H1 (cell line): ENCODE measurements around the gene ADGRL3. TPM values are rescaled to one million over a fixed set of nuclear protein-coding genes. Genes with fewer than 3 reads are reported as not detected.

ENCODE experiments used
- CTCF ChIA-PET: fragments of 300-600 bp; sonication (Branson Sonifier 250); formaldehyde crosslinking; loops from one replicate; lab custom pipeline; 2021; ENCODE audit not compliant: partially characterized antibody; lab: Charles Lee
- POLR2A ChIA-PET: fragments of 300-600 bp; sonication (Branson Sonifier 250); formaldehyde crosslinking; loops from one replicate; lab custom pipeline; 2021; ENCODE audit warnings: inconsistent platforms; ENCODE audit not compliant: partially characterized antibody; lab: Charles Lee
- DNase-seq, 2 experiments: peaks; one replicate each; pipeline versions ENCODE4 v3.0.0 to v3.0.0-alpha.2; 2010 to 2022; ENCODE audit warnings: low spot score in 2 of 2, low read depth in 1 of 2, mixed read lengths in 1 of 2
- FAIRE-seq: peaks from 2 replicates; lab custom pipeline; 2011; peaks lifted over from hg19 to GRCh38; lab: Jason Lieb, UNC
- H2AFZ ChIP-seq: 2 replicates; pipeline ENCODE4 v1.8.1; 2012; ENCODE audit warnings: low read length, inconsistent platforms
- H2AK5ac ChIP-seq: 2 replicates; pipeline ENCODE4 v1.6.1; 2013; ENCODE audit warnings: low read depth, low read length
- H2BK120ac ChIP-seq: replicated peaks from 2 replicates; pipeline ENCODE3; 2013; ENCODE audit warnings: low read depth, low read length, inconsistent platforms
- H2BK12ac ChIP-seq: 2 replicates; pipeline ENCODE4 v1.6.1; 2013; ENCODE audit warnings: low read depth, low read length
- H2BK15ac ChIP-seq: 2 replicates; pipeline ENCODE4 v1.6.1; 2013; ENCODE audit warnings: low read length
- H2BK20ac ChIP-seq: 2 replicates; pipeline ENCODE4 v1.6.1; 2013; ENCODE audit warnings: low read length
- H2BK5ac ChIP-seq: 2 replicates; pipeline ENCODE4 v1.6.1; 2013; ENCODE audit warnings: low read depth, low read length
- H3K14ac ChIP-seq: 2 replicates; pipeline ENCODE4 v1.6.1; 2013; ENCODE audit warnings: inconsistent platforms; ENCODE audit not compliant: insufficient read length
- H3K18ac ChIP-seq: 2 replicates; pipeline ENCODE4 v1.6.1; 2013; ENCODE audit warnings: low read length; ENCODE audit errors: extremely low read depth
- H3K23ac ChIP-seq: 2 replicates; pipeline ENCODE4 v1.6.1; 2013; ENCODE audit warnings: inconsistent platforms; ENCODE audit not compliant: insufficient read length
- H3K23me2 ChIP-seq: 2 replicates; pipeline ENCODE4 v1.6.1; 2013; ENCODE audit warnings: low read depth, low read length
- H3K27ac ChIP-seq: 2 replicates; pipeline ENCODE4 v1.6.1; 2011; ENCODE audit warnings: low read depth, low read length, inconsistent platforms
- H3K27me3 ChIP-seq, 4 experiments: replicated peaks in 1 of 4; 1 replicate in 1 of 4; 2 replicates in 3 of 4; pipeline versions ENCODE4 v1.6.1 to v1.8.1; 2011 to 2013; ENCODE audit warnings: low read length in 3 of 4, mild to moderate bottlenecking in 3 of 4, inconsistent platforms in 2 of 4, mixed read lengths in 2 of 4, moderate library complexity in 1 of 4; ENCODE audit not compliant: control insufficient read depth in 3 of 4, insufficient read depth in 3 of 4; ENCODE audit errors: extremely low read depth in 1 of 4
- H3K36me3 ChIP-seq, 4 experiments: 2 replicates each; pipeline versions ENCODE4 v1.6.1 to v1.8.1; 2011 to 2013; ENCODE audit warnings: mild to moderate bottlenecking in 4 of 4, low read length in 3 of 4, moderate library complexity in 2 of 4, control low read depth in 1 of 4, inconsistent platforms in 1 of 4; ENCODE audit not compliant: insufficient read depth in 4 of 4, control insufficient read depth in 2 of 4
- H3K4ac ChIP-seq: replicated peaks from 2 replicates; pipeline ENCODE3; 2013; ENCODE audit warnings: low read length, low read depth, mixed read lengths, inconsistent platforms; ENCODE audit not compliant: insufficient read length
- H3K4me1 ChIP-seq, 4 experiments: replicated peaks in 1 of 4; 1 replicate in 1 of 4; 2 replicates in 3 of 4; pipeline versions ENCODE4 v1.6.1 to v1.8.1; 2011 to 2013; ENCODE audit warnings: low read length in 3 of 4, inconsistent platforms in 2 of 4, mixed read lengths in 1 of 4; ENCODE audit not compliant: insufficient read depth in 4 of 4, control insufficient read depth in 3 of 4
- H3K4me2 ChIP-seq, 2 experiments: 2 replicates each; pipeline versions ENCODE4 v1.6.1 to v1.8.1; 2011 to 2013; ENCODE audit warnings: low read depth in 2 of 2, low read length in 2 of 2, control low read depth in 1 of 2, inconsistent platforms in 1 of 2, mild to moderate bottlenecking in 1 of 2; ENCODE audit not compliant: insufficient read depth in 1 of 2
- H3K4me3 ChIP-seq, 4 experiments: fragments of 200-600, 300-600 bp in 1 of 4; sonication (generic), shearing (Covaris generic), sonication (Bioruptor Twin) in 1 of 4; 2 replicates each; pipeline versions ENCODE4 v1.5.1 to v1.8.1; 2011 to 2016; ENCODE audit warnings: low read length in 4 of 4, low read depth in 3 of 4, control low read depth in 2 of 4, inconsistent platforms in 2 of 4, mild to moderate bottlenecking in 2 of 4, mixed read lengths in 1 of 4, moderate library complexity in 1 of 4; ENCODE audit not compliant: insufficient read depth in 2 of 4; ENCODE audit errors: extremely low read depth in 1 of 4
- H3K56ac ChIP-seq: replicated peaks from 2 replicates; pipeline ENCODE3; 2013; ENCODE audit warnings: low read depth, mild to moderate bottlenecking, mixed read lengths, low read length, inconsistent platforms; ENCODE audit not compliant: insufficient read length
- H3K79me1 ChIP-seq: 2 replicates; pipeline ENCODE4 v1.6.1; 2013; ENCODE audit warnings: low read depth, low read length, control low read depth
- H3K79me2 ChIP-seq, 2 experiments: 2 replicates each; pipeline versions ENCODE4 v1.6.1 to v1.8.1; 2012 to 2013; ENCODE audit warnings: low read length in 2 of 2, mild to moderate bottlenecking in 2 of 2, inconsistent platforms in 1 of 2; ENCODE audit not compliant: insufficient read depth in 2 of 2, control insufficient read depth in 1 of 2
- H3K9ac ChIP-seq, 4 experiments: replicated peaks in 1 of 4; 1 replicate in 1 of 4; 2 replicates in 3 of 4; pipeline versions ENCODE4 v1.6.1 to v1.8.1; 2011 to 2013; ENCODE audit warnings: low read depth in 3 of 4, low read length in 3 of 4, control low read depth in 2 of 4, mild to moderate bottlenecking in 2 of 4, moderate library complexity in 2 of 4, inconsistent platforms in 1 of 4; ENCODE audit errors: extremely low read depth in 1 of 4
- H3K9me3 ChIP-seq, 2 experiments: 2 replicates each; pipeline versions ENCODE4 v1.6.1 to v1.8.1; 2012 to 2013; ENCODE audit warnings: mild to moderate bottlenecking in 2 of 2, moderate library complexity in 2 of 2, control low read depth in 1 of 2, inconsistent platforms in 1 of 2, low read depth in 1 of 2, low read length in 1 of 2, mixed read lengths in 1 of 2; ENCODE audit not compliant: insufficient read depth in 2 of 2
- H4K20me1 ChIP-seq, 2 experiments: replicated peaks in 1 of 2; 2 replicates each; pipeline versions ENCODE3 to v1.8.1; 2011 to 2013; ENCODE audit warnings: inconsistent platforms in 2 of 2, low read length in 2 of 2, mild to moderate bottlenecking in 1 of 2; ENCODE audit not compliant: insufficient read depth in 2 of 2, control insufficient read depth in 1 of 2
- H4K5ac ChIP-seq: 2 replicates; pipeline ENCODE4 v1.6.1; 2013; ENCODE audit warnings: low read length, low read depth, mixed read lengths, inconsistent platforms; ENCODE audit not compliant: insufficient read length
- H4K8ac ChIP-seq: 2 replicates; pipeline ENCODE4 v1.8.0; 2013; ENCODE audit warnings: mild to moderate bottlenecking, moderate library complexity, low read length, inconsistent platforms; ENCODE audit not compliant: insufficient read depth; ENCODE audit errors: extremely low read depth
- H4K91ac ChIP-seq: replicated peaks from 2 replicates; pipeline ENCODE3; 2013; ENCODE audit warnings: low read length, mixed read lengths, inconsistent platforms; ENCODE audit not compliant: insufficient read length
- RBBP5 ChIP-seq: IDR thresholded peaks from 2 replicates; pipeline ENCODE4 v1.7.1; 2012; ENCODE audit warnings: low read depth, mild to moderate bottlenecking, inconsistent platforms, low read length, moderate library complexity, borderline replicate concordance
- SUZ12 ChIP-seq: fragments of 200-600 bp; sonication (generic); IDR thresholded peaks from 2 replicates; pipeline ENCODE4 v1.6.1; 2012; ENCODE audit warnings: mild to moderate bottlenecking, inconsistent platforms, low read length, moderate library complexity, mixed read lengths
- WGBS, 2 experiments: shearing (Covaris generic) in 1 of 2; methylation state at CpG; one replicate each; pipeline versions ENCODE4 v1.1.6 to v1.1.7; 2013 to 2015; ENCODE audit warnings: low lambda C conversion rate in 2 of 2, mixed read lengths in 2 of 2, inconsistent platforms in 1 of 2, low coverage in 1 of 2, missing lambda C conversion rate in 1 of 2; ENCODE audit not compliant: insufficient replicate concordance in 2 of 2, insufficient coverage in 1 of 2, insufficient read length in 1 of 2; ENCODE audit errors: extremely low coverage in 1 of 2, missing lambda C conversion rate in 1 of 2; 5-methylcytosine and 5-hydroxymethylcytosine counted together
- polyA plus RNA-seq, 7 experiments: library from polyadenylated mRNA; depleted of rRNA in 3 of 7; stranded (reverse) in 5 of 7; unstranded in 2 of 7; fragments of >200 nt in 5 of 7; fragments of 200-250 nt in 2 of 7; gene quantifications; 1 replicate in 5 of 7; 2 replicates in 1 of 7; 4 replicates in 1 of 7; pipeline versions ENCODE4 v1.2.1 to v1.2.3, GENCODE V29; 2011 to 2013; ENCODE audit warnings: missing spikeins in 2 of 7, mixed read lengths in 2 of 7
- total RNA-seq: library from RNA; stranded (reverse); fragmentation: NEBNext Ultra II Directional; extraction: Animal tissue kit (Norgen Biotek cat#: 25700); gene quantifications from 2 replicates; pipeline ENCODE4 v1.2.1, GENCODE V29; 2021

The ADGRL3 gene
- total and polyA plus RNA-seq, 2 of the 8 experiments (the other 6 are each of a cell fraction or from before 2014, with no cell fraction given): 6.6 to 13.0 TPM

DNA sequence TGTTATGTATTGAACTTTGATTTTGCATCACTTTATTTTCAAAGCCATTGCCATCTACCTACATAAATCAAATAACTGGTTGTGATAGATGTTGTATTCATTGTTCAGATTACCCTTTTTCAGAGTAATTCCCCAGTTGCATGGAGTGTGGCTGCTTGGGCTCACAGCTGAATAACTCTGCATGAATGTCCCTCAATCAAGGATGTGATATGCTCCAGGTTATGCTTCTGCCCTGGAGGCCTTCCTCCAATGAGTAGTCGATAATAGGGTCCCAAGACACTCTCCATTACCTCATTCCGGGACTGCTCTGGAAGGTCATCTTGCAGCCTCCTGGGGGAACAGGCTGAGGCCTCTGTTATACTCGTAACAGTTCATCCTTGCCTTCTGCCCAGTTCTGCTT, 251.8 kb downstream of the ADGRL3 start:
- TF ChIP-seq RBBP5 (no peak), SUZ12 (no peak)
- Histone ChIP-seq H4K8ac (no peak overlapping the region), H3K4me1 (peaks cover 0 to 3% (median 0%) of the 10 kb centered on the region in 4 experiments; a peak in 1 of 7 replicates), H3K9ac (no peak overlapping the region), H2BK120ac (no peak overlapping the region), H3K27me3 (no peaks in the 10 kb centered on the region), H4K91ac (no peak overlapping the region), H4K20me1 (no peaks in the 10 kb centered on the region), H3K14ac (no peak overlapping the region), H3K79me1 (no peaks in the 10 kb centered on the region), H2BK15ac (no peak overlapping the region), H3K56ac (no peak overlapping the region), H3K27ac (no peak overlapping the region), H2BK5ac (no peak overlapping the region), H3K4me2 (no peak overlapping the region), H4K5ac (no peak overlapping the region), H2BK20ac (no peak overlapping the region), H3K4ac (no peak overlapping the region), H3K4me3 (no peak overlapping the region), H2AK5ac (no peak overlapping the region), H3K23ac (no peak overlapping the region), H3K23me2 (no peaks in the 10 kb centered on the region), H3K79me2 (no peaks in the 10 kb centered on the region), H3K36me3 (no peaks in the 10 kb centered on the region), H2AFZ (no peak overlapping the region), H3K18ac (no peak overlapping the region), H2BK12ac (no peak overlapping the region), H3K9me3 (no peaks in the 10 kb centered on the region)
- DNase-seq (no peak), FAIRE-seq (no peak)
- ChIA-PET POLR2A (no interaction called here), CTCF (no interaction called here)
- WGBS, 2 experiments: 94% methylated on average over 3 of the region's 3 CpGs; no CpG with 5 or more reads in 1 of the 2 experiments
